ENCODE data around the gene RBM10. TPM values are rescaled to one million over a fixed set of nuclear protein-coding genes. Genes with fewer than 3 reads are reported as not detected.

Gene RBM10
- total RNA-seq, 1 experiment from 2014 or later = 55.8 TPM

GRCh38 chrX:47174846-47175587 is 30.0 kb downstream of the RBM10 start:
- Histone ChIP-seq H2BK5ac (ENCODE audit: insufficient read length, low read length) (no peak overlapping the region), H3K9ac (ENCODE audit: extremely low read depth, insufficient read length, low read length) (no peak overlapping the region)
- peaks cover 65 to 81% of the 10 kb centered on the region in 2 experiments for H3K9me3 Mint-ChIP-seq

More at GRCh38 chrX:47174846-47175587, 30.0 kb downstream of the RBM10 start:
- no peak overlapping the region for H3T11ph ChIP-seq (ENCODE audit: low read length)
- H3K14ac ChIP-seq (ENCODE audit: insufficient read depth, low read length) = no peak overlapping the region
- H2BK120ac ChIP-seq (ENCODE audit: low read depth, low read length, poor library complexity, severe bottlenecking) = no peak overlapping the region
- no peaks in the 10 kb centered on the region for H4K20me1 ChIP-seq (ENCODE audit: control insufficient read depth, insufficient read depth, insufficient read length)
- no peak for TF ChIP-seq CTCF (conservative IDR thresholded peaks at IDR 0.05)
- no peaks in the 10 kb centered on the region for H3K4me1 ChIP-seq (ENCODE audit: insufficient read depth, low read length)
- no CpG with 5 or more reads among the region's 23 CpGs for WGBS (ENCODE audit: extremely low coverage, insufficient read length, low lambda C conversion rate)
- Mint-ChIP-seq H3K36me3 (ENCODE audit: insufficient read depth in 1 of 3, low read depth in 3 of 3) (peaks cover 42 to 78% (median 74%) of the 10 kb centered on the region in 3 experiments), H3K27ac (no peak overlapping the region), H3K4me3 (no peak overlapping the region), H3K27me3 (ENCODE audit: low read depth) (no peaks in the 10 kb centered on the region; the same call in 1 of the 2 replicates), H3K4me1 (no peaks in the 10 kb centered on the region)
- no peak overlapping the region for H3K23ac ChIP-seq (ENCODE audit: insufficient read length, low read depth, low read length)
- no peak overlapping the region for H3K4ac ChIP-seq (ENCODE audit: low read depth, low read length)
- H3K56ac ChIP-seq (ENCODE audit: insufficient read length, low read depth, low read length) = no peak overlapping the region
- H3K79me2 ChIP-seq (ENCODE audit: insufficient read depth, low read length) = no peaks in the 10 kb centered on the region
- no peak overlapping the region for H4K8ac ChIP-seq (replicated peaks; ENCODE audit: insufficient read length, low read depth, low read length)
- no peak overlapping the region for H3K4me2 ChIP-seq (ENCODE audit: insufficient read depth, insufficient read length, low read length)
- DNase-seq = no peak
- no peak overlapping the region for H2AK5ac ChIP-seq (ENCODE audit: insufficient read length, low read length)
- no peak overlapping the region for H2BK12ac ChIP-seq (ENCODE audit: insufficient read length, low read depth, low read length)
- no peak overlapping the region for H2BK20ac ChIP-seq (ENCODE audit: low read depth, low read length, poor library complexity, severe bottlenecking)
- no peaks in the 10 kb centered on the region; the same call in 1 of the 2 replicates for H3K27me3 ChIP-seq (ENCODE audit: insufficient read depth, low read length)
- H4K5ac ChIP-seq (ENCODE audit: insufficient read length, low read depth, low read length) = no peak overlapping the region
- H4K91ac ChIP-seq (ENCODE audit: insufficient read length, low read depth, low read length) = no peak overlapping the region
- no peaks in the 10 kb centered on the region for H3K79me1 ChIP-seq (ENCODE audit: insufficient read depth, low read depth, low read length, poor library complexity, severe bottlenecking)
- H2AFZ ChIP-seq (ENCODE audit: low read length) = no peak overlapping the region
- no peak overlapping the region for H2BK15ac ChIP-seq (ENCODE audit: low read depth, low read length)
- H3K18ac ChIP-seq (ENCODE audit: insufficient read length, low read depth, low read length) = no peak overlapping the region
- no peaks in the 10 kb centered on the region for H3K23me2 ChIP-seq (ENCODE audit: insufficient read length, low read depth, low read length, poor library complexity, severe bottlenecking)
- no peak overlapping the region for H3K27ac ChIP-seq (ENCODE audit: insufficient read length, low read depth, low read length)
- no peaks in the 10 kb centered on the region for H3K9me3 ChIP-seq (ENCODE audit: control insufficient read depth, low read depth, low read length)
